HG02610 (cell line): ENCODE measurements around the gene LMO7.

ENCODE experiments used
- ATAC-seq: cut with Tn5 transposase; IDR thresholded peaks from one replicate; pipeline ENCODE4 v1.9.1; 2021; ENCODE audit warnings: mild to moderate bottlenecking, moderate library complexity; ENCODE audit not compliant: unreplicated experiment

The LMO7 gene

DNA sequence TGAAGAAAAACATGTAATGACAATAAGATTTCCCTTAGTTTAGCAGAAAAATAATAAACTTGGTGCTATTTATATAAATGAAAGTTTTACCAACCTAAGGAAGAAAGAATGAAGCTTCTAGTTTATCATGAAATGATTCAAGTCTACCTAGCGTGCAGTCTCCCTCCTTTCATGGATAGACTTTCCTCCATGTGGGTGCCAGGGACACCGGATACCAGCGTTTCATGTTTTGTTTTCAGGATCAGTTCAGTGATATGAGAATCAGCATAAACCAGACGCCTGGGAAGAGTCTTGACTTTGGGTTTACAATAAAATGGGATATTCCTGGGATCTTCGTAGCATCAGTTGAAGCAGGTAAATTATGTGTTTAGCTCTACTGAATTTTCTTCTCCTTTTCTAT is 196.7 kb downstream of the LMO7 start:
- ATAC-seq, result no peak

DNA sequence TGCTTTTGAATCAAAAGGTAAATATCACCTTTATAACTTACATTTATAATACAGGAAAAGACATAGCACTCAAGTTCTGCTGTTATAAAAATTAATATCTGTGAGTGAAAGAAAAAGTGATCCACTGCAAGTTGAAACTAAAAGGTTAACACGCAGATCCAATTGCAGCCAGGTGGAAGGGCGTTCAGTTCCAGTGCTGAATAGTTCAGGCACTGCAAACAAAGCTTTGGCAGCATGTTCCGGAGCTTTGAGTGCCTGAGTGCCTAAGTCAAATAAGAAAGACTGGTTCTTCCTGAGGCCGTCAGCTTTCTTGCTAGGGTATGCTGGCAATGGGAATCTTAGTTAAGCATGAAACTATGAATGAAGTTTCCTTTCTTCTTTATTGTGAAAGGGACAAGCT is 200.3 kb downstream of the LMO7 start:
- no peak for ATAC-seq

DNA sequence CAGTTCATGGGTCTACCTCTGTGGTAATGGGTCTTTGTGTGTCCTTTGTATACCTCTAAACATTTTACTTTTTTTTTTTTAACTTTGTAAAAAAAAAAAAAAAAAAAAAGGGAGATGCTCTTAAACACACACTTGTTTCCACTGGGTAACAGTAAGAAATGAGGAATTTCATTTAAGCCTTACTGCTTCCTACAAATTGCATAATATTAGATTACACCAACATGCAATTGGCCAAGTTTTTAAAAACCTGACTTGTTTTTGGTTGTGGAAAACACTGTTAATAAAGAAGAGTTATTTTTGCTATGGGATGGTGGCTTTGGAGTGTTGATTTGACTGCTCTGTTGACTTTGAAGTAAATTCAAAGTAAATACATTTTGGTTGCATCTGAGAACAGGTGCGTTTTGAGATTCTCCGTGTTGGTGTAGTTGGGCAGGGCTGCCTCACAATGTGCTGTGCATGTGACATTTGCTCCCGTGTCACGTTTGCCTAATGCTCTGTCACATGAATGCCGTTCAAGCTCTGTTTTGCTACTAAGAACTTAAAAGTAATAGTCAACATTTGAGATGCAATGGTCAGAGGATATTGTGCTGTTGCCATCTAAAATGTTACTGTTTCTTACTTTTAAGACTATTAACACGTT is 202.4 kb downstream of the LMO7 start:
- no peak for ATAC-seq

DNA sequence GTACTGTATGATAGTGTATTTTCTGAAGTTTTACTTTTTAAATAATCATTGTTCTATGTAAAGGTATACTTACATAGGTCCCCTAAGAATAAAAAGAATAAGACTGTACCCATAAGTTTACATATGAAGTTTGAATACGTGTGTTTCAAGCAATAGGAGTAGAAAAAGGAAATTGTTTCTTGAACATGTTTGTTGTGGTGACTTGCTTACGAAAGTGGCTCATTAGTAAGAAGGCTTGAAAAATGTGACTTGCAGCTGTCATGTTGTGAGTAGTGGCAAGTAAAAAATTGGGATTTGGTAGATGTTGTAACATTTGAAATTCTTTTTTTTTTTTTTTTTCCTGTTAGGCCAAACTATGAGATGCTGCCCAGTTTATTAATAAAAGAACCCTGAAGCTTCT is 203.3 kb downstream of the LMO7 start:
- no peak for ATAC-seq

DNA sequence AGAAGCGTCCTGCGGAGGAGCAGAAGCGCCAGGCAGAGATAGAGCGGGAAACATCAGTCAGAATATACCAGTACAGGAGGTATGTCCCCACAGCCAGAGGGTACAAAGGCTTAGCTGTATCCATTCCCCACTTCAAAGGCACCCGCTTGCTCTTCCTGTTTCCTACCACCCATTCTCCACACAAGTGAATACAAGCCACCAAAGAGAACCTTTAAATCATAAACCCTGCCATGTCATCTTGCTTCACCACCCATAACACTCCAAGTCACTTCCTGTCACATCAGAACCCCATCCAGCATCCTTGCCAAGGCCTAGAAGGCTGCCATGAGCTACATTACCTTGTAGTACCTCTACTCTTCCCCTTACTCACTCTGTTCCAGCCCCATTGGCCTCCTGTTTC is 205.8 kb downstream of the LMO7 start:
- no peak for ATAC-seq

DNA sequence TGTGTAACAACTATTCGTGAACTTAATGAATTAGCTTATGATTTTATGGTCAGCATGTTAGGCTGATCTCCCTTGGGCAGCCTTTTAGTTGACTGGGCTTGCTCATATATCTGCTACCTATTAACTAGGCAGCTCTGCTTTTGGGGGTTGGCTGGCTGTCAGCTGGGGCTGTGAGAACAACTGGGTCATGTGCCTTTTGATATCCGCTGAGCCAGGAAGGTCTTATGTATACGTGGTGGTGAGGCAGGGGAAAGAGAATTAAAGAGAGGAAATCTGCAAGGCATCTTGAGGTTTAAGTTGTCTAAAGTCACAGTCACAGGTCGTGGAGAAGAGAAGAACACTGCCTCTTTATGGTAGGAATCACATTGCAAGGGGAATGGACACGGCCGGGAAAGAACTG is 206.9 kb downstream of the LMO7 start:
- ATAC-seq, result no peak

DNA sequence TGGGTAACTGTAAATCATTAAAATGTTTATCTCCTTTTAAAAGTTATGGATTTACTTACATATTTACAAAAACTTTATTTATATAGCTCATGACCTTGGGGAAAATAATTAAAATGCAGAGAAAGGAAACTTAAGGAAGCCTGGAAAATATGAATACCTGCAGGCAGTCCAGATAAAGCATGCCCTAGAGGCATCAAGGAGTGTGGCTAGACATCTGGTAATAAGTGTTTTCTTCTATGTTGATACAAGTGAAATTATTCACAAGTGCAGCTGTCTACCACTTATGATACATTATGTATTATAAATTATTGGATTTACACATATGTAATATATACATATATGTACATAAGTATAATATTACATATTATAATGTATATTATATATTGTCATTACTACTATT is 207.9 kb downstream of the LMO7 start:
- no peak for ATAC-seq

DNA sequence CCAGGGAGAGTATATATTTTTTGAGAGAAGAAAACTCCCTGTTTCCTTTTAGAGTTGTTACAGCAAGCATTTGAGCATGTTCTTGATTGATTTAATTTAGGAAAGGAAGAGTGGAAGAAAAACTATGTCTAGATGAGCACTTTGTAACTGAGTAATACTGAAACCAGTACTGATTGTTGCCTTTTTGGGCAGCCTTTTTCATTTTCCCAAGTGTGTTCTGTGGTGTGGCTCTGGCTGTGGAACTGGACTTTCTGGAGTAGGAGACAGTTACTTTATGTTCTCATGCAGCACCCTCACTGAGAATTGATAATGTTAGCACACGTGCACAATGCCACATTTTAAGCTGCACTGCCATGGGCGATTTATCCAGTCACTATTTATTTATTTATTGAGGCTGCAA is 211.5 kb downstream of the LMO7 start:
- peak; percentile 56 for ATAC-seq

DNA sequence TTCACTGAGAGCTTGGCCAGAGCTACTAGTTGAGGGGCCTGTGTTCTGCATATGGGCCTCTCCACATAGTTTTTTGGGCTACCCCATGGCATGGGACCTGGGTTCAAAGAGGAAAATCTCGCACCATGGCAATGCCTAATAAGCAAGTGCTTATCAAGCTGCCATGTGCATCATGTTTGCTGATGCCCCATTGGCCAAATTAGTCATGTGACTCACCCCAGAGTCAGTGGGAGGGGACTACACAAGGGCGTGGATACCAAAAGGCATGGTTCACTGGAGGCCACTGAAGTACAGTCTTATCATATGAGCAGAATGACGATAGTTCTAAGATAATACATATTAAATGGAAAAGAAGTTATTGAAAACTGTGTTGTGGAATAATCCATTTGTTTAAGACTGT is 214.8 kb downstream of the LMO7 start:
- no peak for ATAC-seq

DNA sequence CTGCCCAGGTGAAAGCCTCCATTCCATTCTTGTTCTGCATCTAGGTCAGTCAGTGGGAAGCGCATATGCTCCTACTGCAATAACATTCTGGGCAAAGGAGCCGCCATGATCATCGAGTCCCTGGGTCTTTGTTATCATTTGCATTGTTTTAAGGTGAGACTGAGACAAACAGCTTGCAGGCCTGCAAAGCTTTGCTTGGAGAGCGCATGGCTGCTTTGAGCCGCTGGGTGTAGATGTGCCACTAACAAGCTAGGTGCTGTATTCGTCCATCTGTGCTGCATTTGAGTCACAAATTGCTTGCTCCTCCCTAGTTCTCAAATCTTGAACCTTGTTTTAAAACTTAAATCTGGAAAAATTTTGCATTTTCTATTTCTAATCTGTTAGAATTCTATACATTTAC is 219.1 kb downstream of the LMO7 start:
- no peak for ATAC-seq

DNA sequence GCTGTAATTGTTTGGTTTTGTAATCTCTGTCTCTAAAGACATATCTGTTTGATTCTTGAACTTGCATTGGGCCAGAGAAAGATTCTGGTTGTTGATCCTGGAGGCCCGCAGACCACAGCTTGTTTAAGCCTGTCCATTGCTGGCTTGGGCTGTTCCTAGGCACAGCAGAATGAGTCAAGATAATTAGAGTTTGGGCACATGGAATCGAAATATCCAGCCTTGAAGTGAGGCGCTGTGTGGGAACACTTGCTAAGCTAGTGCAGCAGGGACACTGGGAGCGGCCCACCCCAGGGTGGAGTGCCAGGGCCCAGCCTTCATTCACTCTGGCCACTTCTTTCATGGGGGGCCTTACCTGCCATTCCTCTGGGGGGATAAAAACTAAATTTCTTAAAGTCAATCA is 219.7 kb downstream of the LMO7 start:
- ATAC-seq, result no peak

DNA sequence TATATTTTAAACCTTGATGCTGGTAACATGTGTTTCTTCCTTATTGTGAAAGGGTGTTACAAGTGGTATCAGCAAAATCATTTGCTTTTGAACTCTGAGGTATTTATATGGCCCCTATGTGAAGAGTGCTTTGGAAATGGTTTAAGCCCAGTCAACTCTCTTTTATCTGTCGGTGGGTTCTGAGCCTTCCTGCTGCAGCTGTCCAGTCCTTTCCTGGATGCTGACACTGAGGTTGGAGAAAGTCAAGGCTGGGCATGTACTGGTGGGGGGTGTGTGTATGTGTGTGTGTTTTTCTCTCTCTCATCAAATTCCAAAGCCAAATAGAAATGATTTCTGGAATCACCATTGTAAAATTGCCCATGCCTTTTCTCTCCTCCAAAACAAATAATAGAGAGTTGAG is 221.2 kb downstream of the LMO7 start:
- no peak for ATAC-seq

DNA sequence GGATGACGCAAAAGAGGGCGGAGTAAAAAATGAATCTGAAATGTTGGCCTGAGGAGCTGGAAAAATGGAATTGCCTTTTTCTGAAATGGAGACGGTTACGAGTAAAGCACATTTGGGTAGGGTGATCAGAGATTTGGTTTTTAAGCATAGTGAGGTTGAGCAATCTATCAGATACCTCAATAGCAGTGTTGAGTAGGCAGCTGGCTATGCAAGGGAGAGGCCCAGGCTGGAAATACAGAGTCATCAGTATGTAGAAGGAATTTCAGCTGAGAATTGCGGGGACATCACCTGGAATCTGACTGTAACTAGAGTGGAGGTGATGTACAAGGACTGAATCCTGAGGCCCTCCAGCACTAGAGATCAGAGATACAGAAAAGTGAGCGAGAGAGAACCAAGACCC is 224.8 kb downstream of the LMO7 start:
- ATAC-seq, result no peak

DNA sequence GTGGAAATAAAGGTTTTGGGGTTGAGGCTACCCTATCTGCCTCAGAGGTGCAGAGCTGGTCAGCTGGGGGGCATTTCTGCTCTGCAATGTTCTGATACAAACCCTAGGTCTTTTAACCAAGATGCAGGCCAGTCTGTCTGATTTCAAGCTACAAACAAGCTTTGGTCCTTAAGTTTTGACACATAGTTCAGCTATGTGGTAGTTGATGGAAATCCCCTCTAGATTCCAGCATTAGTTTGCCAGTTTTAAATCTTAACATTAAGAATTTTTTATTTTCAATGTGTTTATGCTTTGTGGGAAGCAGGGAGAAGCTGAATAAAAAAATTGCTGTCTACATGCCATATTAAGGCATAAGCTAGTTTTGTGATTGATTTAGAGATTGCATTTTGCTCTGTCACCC is 225.7 kb downstream of the LMO7 start:
- ATAC-seq, result no peak

DNA sequence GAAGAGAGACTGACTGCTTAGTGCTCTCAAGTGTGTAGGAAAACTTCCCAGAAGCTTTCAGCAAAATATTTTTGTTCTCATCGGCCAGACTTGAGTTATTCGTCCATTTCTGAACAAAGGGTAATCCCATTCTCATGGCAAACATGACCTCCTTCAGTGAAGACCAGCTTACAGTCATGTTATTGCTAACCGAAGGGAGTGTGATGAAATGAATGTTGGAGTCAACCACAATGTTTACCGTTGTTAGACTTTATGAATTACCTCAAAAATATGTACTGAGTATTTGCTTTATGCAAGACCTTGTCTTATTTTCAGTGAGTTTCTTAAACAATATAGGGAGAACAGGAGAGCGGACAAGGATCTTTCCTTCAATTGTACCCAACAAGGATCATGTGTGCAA is 228.6 kb downstream of the LMO7 start:
- no peak for ATAC-seq

DNA sequence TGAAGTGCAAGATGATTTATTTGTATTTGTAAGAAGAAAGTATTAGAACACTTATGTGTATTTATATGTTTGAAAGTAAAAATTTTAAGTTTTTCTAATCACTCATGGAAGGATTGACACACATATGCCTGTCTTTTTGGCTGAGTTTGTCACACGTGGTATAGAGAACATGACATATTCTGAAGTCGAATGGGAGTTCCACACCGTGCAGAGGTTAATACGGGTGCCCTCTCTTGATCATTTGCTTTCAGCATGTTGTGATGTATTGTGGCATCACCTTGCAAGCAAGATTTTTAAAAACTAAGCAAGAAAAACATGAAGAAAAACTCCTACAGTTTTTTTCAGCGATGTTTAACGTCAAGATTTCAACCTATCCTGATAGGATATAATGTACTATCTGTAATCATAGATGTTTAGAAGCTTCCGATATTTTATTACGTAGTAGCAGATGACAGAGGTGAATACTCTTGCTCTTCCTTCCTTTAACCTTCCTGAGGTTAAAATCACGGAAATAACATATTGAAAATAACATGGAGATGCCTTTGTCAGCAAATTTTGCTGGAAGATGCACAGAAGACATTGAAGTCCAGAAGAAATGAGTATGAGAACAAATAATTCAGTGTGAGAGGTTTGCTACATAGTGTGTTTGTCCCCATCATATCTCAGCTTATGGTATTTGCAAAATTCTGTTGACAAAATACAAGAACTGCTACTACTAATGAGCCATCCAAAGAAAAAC is 231.4 kb downstream of the LMO7 start:
- ATAC-seq, result no peak

DNA sequence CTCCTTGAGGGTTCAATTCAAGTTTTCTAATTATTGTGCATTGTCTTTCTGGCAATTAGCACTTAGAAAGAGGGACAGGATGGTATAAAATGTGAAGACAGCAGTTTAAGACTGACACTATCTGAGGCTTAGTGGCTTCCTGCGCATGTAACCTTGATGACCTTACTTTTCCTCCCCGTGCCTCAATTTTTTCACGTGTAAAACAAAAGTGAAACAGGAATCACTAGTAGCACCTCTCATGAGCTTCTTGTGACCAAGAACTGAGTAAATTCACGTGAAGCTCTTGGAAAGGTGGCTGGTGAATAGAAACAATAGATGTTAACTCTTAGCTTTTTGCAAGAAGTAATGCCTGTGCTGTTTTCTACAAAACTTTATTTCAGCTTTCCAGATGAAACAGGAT is 233.9 kb downstream of the LMO7 start:
- no peak for ATAC-seq

DNA sequence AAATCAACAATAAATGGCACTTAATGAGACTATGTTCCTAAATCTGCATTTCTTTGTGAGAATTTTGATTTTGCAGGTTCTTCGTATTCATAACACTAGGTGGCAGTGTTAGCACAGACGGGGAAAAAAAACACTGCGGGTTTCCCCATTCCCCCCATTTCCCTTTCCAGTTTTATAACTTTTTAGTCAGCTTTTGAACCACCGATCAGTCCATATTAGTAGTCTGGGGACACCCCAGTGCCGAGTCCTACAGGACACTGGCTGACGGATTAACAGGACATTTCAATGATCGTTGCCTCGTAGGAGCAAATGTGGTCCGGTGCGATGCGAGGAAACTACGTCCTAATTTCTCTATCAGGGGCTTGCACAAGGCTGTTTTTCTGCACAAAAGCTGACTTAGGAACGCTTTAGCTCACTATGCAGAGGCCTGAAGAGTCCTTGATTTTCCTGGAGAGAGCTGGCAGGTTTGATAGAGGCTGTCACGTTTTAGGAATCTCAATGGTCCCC is 234.3 kb downstream of the LMO7 start:
- ATAC-seq, result no peak

DNA sequence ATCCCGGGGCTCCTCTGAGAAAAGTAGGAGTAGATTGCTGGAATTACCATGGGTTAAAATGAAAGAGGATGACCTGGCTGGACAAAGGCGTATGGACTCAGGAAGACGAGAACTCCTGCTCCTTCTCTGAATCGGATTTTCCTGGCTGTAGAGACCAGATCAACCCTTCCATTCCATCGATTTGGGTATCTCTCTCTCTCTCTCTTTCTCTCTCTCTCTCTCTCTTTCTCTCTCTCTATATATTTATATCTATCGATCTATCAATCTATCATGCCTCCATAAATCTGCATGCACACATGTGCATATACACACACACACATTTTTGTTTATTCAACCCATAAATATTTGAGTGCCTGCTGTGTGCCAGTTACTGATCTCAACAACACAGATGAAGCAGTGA is 234.9 kb downstream of the LMO7 start:
- no peak for ATAC-seq

DNA sequence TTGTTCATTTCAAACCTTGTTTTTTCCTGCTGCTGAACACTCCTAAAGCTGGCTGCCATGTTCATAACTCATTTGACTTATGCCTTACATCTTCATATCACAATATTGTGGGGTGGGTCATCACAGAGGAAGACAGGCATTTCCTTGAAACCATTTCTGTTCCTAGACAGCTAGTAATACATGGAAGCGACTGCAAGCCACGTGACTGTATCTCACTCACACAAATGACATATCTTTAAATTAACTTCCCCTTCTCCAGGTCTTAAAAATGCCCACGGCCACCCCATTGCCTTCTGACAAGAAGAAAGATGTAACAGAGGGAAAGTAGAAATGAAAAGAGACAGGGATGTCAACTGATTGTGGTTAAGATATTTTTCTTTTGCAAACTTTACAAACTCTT is 236.8 kb downstream of the LMO7 start:
- ATAC-seq, result no peak

DNA sequence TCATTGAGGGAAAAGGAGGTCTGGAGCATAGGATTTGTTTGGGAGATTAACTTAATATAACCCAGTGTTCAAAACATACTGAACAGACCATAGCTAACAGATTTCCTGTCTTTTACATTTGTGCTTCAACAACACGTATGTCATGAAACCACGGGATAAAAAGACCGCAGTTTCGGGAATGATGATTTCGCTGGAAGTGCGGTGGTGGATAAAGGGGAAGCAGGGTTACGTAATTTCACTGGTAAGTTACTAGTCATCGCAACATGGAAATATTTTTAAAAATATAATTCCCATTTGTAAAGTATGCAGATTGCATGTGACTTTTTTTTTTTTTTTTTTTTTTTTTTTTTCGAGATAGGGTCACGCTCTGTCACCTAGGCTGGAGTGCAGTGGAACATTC is 237.4 kb downstream of the LMO7 start:
- ATAC-seq, result no peak

DNA sequence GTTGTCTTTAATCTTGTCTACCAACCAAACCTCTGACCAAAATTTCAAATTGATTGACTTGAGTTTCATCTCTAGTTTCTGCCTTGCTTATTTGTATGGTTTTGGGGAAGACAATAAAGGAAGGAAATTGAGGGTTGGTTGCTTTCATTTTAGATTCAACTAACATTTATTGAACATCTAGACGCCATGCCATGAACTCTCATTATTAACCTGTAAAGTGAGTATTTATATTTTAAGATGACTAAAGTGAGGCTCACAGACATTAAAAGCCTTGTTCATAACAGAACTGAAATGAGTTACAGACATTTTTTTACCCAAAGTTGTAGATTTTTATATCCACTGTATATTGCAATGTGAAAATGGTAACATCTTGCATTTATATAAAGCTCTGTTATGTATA is 239.3 kb downstream of the LMO7 start:
- ATAC-seq, result no peak
